Muscle layer of duodenum (tissue), 2 donors: ENCODE results near the gene STXBP5.

ENCODE experiments used
- H3K27ac ChIP-seq: one replicate; pipeline ENCODE4 v1.7.0; 2013; ENCODE audit warnings: mild to moderate bottlenecking, low read length
- H3K27me3 ChIP-seq: one replicate; pipeline ENCODE4 v1.7.0; 2013; ENCODE audit warnings: low read depth, mild to moderate bottlenecking, control low read depth, low read length
- H3K36me3 ChIP-seq, 2 donors: one replicate each; pipeline ENCODE4 v1.7.0; 2013; ENCODE audit warnings: low read length in 2 of 2, control low read depth in 1 of 2, mild to moderate bottlenecking in 1 of 2; ENCODE audit not compliant: insufficient read depth in 2 of 2, control insufficient read depth in 1 of 2
- H3K4me1 ChIP-seq, 2 donors: one replicate each; pipeline ENCODE4 v1.7.0; 2013; ENCODE audit warnings: low read length in 2 of 2, mild to moderate bottlenecking in 2 of 2, control low read depth in 1 of 2, moderate library complexity in 1 of 2; ENCODE audit not compliant: insufficient read depth in 2 of 2, control insufficient read depth in 1 of 2
- H3K4me3 ChIP-seq, 2 donors: one replicate each; pipeline ENCODE4 v1.7.0; 2013; ENCODE audit warnings: low read length in 2 of 2, low read depth in 1 of 2, mild to moderate bottlenecking in 1 of 2
- H3K9me3 ChIP-seq, 2 donors: one replicate each; pipeline ENCODE4 v1.7.0; 2013; ENCODE audit warnings: low read length in 2 of 2, control low read depth in 1 of 2, mild to moderate bottlenecking in 1 of 2; ENCODE audit not compliant: control insufficient read depth in 1 of 2
- donor health status: healthy.

STXBP5 gene

DNA sequence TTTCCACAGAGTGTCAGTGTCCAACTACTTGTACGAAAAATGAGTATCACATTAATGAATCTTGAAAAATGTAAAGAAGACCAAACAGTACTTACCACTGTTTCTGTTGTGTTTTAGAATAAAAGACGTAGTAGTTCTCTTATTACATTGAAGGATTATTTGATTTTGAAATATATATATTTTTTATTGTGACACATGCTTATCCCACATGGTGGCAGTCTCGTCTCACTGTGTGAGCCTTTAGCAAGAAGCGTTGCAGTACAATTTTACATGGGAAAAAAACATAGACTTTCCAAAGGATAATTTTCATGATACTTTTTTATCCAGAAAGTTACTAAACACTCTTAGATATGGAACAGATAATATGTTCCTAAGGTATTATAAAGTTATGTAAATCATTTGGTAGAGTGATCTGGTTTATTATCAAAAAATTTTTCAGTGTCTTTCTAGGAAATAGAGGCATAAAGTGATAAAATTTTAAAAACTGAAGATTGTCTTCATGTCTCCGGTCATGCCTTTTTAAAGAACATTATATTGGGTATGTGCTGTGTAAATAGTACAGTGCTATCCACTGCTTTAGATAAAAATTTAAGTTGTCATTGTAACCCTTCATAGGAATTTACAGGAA lies 186.8 kb downstream of the STXBP5 start:
- H3K9me3 ChIP-seq, result no peaks in the 10 kb centered on the region
- no peaks in the 10 kb centered on the region for H3K36me3 ChIP-seq
- H3K4me3 ChIP-seq, result no peak overlapping the region
- no peak overlapping the region for H3K27ac ChIP-seq
- no peaks in the 10 kb centered on the region for H3K4me1 ChIP-seq
- no peaks in the 10 kb centered on the region for H3K27me3 ChIP-seq

DNA sequence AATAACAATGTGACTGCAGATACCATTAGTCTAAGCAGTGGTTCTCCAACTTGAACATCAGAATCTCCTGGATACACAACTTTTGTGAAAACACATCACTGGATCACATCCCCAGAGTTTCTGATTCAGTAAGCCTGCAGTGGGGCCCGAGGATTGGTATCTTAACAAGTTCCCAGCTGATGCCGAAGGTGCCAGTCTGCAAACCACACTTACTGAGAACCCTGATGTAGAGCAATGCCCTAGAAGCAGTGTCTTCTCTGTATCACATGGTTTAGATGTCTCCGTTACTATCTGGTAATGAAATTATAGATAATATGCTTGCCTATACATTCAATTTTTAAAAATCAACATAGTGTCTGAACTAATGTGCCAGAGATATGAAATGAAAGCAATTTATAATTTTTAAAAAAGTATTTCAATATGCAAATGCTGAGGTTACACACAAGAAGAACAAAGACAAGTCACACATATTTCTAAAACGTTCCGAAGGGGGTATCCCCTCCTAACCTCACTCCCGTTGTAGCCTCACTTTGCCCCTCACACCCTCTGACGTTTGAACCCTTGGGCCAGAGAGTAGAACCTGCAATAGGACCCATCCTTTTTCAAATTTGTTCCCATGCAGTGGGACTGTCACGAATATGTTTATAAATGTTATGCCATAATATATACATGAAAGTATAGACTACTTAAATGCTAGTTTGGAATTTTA lies 188.9 kb downstream of the STXBP5 start:
- no peaks in the 10 kb centered on the region for H3K36me3 ChIP-seq
- H3K4me3 ChIP-seq, result no peak overlapping the region

GRCh38 chr6:147395158-147395557 lies 190.9 kb downstream of the STXBP5 start:
- Histone ChIP-seq H3K9me3 (no peaks in the 10 kb centered on the region), H3K36me3 (no peaks in the 10 kb centered on the region), H3K4me3 (no peak overlapping the region), H3K27me3 (no peaks in the 10 kb centered on the region), H3K4me1 (no peaks in the 10 kb centered on the region), H3K27ac (no peak overlapping the region)

More for the DNA sequence above, 188.9 kb downstream of the STXBP5 start:
- H3K27ac ChIP-seq, result no peak overlapping the region
- no peaks in the 10 kb centered on the region for H3K27me3 ChIP-seq
- no peaks in the 10 kb centered on the region for H3K9me3 ChIP-seq
- H3K4me1 ChIP-seq, result no peaks in the 10 kb centered on the region

DNA sequence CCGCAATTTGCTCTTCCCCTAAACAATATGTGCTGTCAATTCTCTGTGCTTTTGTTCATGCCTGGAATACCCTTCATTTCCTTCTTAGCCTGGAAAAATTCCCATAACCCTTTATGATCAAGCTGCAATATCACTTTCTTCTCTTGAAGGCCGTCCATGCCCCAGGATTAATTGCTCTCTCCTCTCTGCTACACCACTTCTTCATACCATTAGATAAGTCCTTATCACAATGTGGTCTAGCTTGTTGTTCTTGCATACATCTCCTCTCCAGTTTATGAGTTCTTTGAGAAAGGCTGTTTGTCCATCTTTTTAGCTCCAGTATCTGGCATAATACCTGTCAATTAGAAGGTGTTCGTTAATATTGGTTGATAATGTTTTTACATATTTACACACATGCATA lies 193.1 kb downstream of the STXBP5 start:
- H3K36me3 ChIP-seq, result no peaks in the 10 kb centered on the region
- no peaks in the 10 kb centered on the region for H3K27me3 ChIP-seq
- H3K4me3 ChIP-seq, result no peak overlapping the region
- H3K9me3 ChIP-seq, result peaks cover 0 to 7% of the 10 kb centered on the region in 2 donors
- no peaks in the 10 kb centered on the region for H3K4me1 ChIP-seq
- no peak overlapping the region for H3K27ac ChIP-seq

GRCh38 chr6:147400968-147401367 lies 196.8 kb downstream of the STXBP5 start:
- Histone ChIP-seq H3K27ac (no peak overlapping the region), H3K4me3 (no peak overlapping the region), H3K27me3 (no peaks in the 10 kb centered on the region), H3K9me3 (peaks cover 0 to 7% of the 10 kb centered on the region in 2 donors), H3K4me1 (no peaks in the 10 kb centered on the region), H3K36me3 (no peaks in the 10 kb centered on the region)

GRCh38 chr6:147401779-147402178 lies 197.6 kb downstream of the STXBP5 start:
- H3K9me3 ChIP-seq, result peaks cover 0 to 7% of the 10 kb centered on the region in 2 donors
- H3K36me3 ChIP-seq, result no peaks in the 10 kb centered on the region
- H3K27me3 ChIP-seq, result no peaks in the 10 kb centered on the region
- H3K4me1 ChIP-seq, result no peaks in the 10 kb centered on the region
- no peak overlapping the region for H3K27ac ChIP-seq
- H3K4me3 ChIP-seq, result no peak overlapping the region

DNA sequence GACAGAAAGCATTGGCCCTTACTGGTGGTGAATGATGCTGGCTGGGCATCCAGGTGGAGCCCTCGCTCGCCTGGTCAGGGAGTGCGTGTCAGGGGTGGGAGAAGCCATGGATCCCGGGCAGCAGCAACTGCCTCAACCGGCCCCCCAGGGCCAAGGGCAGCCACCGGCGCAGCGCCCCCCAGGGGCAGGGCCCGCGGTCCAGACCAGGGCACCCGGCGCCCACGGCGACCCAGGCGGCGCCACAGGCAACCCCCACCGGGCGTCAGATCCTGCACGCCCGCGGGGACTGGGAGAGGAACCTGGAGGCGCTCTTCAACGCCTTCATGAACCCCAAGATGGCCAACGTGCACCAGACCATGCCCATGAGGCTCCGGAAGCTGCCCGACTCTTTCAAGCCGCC lies 202.6 kb downstream of the STXBP5 start:
- no peaks in the 10 kb centered on the region for H3K36me3 ChIP-seq
- H3K9me3 ChIP-seq, result peaks cover 0 to 3% of the 10 kb centered on the region in 2 donors
- no peak overlapping the region for H3K4me3 ChIP-seq
- no peaks in the 10 kb centered on the region for H3K4me1 ChIP-seq
- H3K27ac ChIP-seq, result no peak overlapping the region
- H3K27me3 ChIP-seq, result no peaks in the 10 kb centered on the region

DNA sequence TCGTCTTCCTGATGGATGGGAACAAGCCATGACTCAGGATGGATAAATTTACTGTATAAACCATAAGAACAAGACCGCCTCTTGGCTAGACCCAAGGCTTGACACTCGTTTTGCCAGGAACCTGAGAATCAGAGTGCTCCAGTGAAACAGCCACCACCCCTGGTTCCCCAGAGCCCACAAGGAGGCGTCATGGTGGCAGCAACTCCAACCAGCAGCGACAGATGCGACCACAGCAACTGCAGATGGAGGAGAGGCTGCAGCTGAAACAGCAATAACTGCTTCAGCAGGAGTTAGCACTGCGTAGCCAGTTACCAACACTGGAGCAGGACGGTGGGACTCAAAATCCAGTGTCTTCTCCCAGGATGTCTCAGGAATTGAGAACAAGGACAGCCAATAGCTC lies 203.4 kb downstream of the STXBP5 start:
- Histone ChIP-seq H3K27me3 (no peaks in the 10 kb centered on the region), H3K27ac (no peak overlapping the region), H3K36me3 (no peaks in the 10 kb centered on the region), H3K9me3 (no peaks in the 10 kb centered on the region), H3K4me3 (no peak overlapping the region), H3K4me1 (no peaks in the 10 kb centered on the region)

GRCh38 chr6:147416622-147417021 lies 212.4 kb downstream of the STXBP5 start:
- Histone ChIP-seq H3K4me3 (no peak overlapping the region), H3K9me3 (no peaks in the 10 kb centered on the region), H3K36me3 (no peaks in the 10 kb centered on the region), H3K4me1 (no peaks in the 10 kb centered on the region), H3K27me3 (no peaks in the 10 kb centered on the region), H3K27ac (no peak overlapping the region)

- Histone ChIP-seq H3K36me3 (no peaks in the 10 kb centered on the region), H3K4me3 (no peak overlapping the region), H3K4me1 (no peaks in the 10 kb centered on the region), H3K27ac (no peak overlapping the region), H3K27me3 (no peaks in the 10 kb centered on the region), H3K9me3 (peaks cover 0 to 3% of the 10 kb centered on the region in 2 donors)
These were observed 213.7 kb downstream of the STXBP5 start for GRCh38 chr6:147417954-147418353.

GRCh38 chr6:147418523-147418922 lies 214.3 kb downstream of the STXBP5 start:
- Histone ChIP-seq H3K4me3 (no peak overlapping the region), H3K36me3 (no peaks in the 10 kb centered on the region), H3K9me3 (peaks cover 0 to 3% of the 10 kb centered on the region in 2 donors), H3K27ac (no peak overlapping the region), H3K27me3 (no peaks in the 10 kb centered on the region), H3K4me1 (no peaks in the 10 kb centered on the region)

DNA sequence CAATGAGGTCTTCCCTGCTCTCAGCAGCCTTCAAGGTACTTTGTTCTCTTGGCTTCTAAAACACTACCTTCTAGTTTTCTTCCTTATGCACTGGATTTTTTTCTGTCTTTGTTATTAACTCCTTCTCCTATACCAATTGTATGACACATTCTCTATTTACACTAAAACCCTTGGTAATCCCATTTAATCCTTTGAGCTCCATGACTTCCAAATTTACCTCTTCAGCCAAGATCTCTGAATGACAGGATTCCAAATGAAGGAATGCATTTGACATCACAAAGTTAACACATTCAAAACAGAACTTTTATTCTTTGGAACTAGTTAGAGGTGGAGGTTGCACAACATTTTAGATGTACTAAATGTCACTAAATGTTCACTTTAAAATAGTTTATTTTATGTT lies 217.7 kb downstream of the STXBP5 start:
- Histone ChIP-seq H3K9me3 (peaks cover 0 to 5% of the 10 kb centered on the region in 2 donors), H3K4me1 (no peaks in the 10 kb centered on the region), H3K27me3 (no peaks in the 10 kb centered on the region), H3K4me3 (no peak overlapping the region), H3K27ac (no peak overlapping the region), H3K36me3 (no peaks in the 10 kb centered on the region)
